Esophagus (tissue), 2 donors: ENCODE results near the gene NTSR1. TPM values are rescaled to one million over a fixed set of nuclear protein-coding genes. Genes with fewer than 3 reads are reported as not detected.
A peak's percentile ranks its signal among the peaks of the same experiment; 100 is the strongest.

Experiments used
- H3K27ac ChIP-seq, 2 donors: one replicate each; pipeline ENCODE4 v1.5.1; 2013; ENCODE audit warnings: low read depth in 2 of 2, mild to moderate bottlenecking in 2 of 2, inconsistent platforms in 1 of 2, low read length in 1 of 2, moderate library complexity in 1 of 2
- H3K27me3 ChIP-seq, 2 donors: one replicate each; pipeline ENCODE4 v1.6.1; 2013; ENCODE audit warnings: low read length in 2 of 2, control low read depth in 1 of 2, mild to moderate bottlenecking in 1 of 2; ENCODE audit not compliant: insufficient read depth in 2 of 2, control insufficient read depth in 1 of 2
- H3K36me3 ChIP-seq, 2 donors: one replicate each; pipeline ENCODE4 v1.6.1; 2013; ENCODE audit warnings: low read length in 1 of 2; ENCODE audit not compliant: control insufficient read depth in 2 of 2, insufficient read depth in 2 of 2
- H3K4me1 ChIP-seq, 2 donors: one replicate each; pipeline ENCODE4 v1.6.1; 2013; ENCODE audit warnings: low read length in 1 of 2; ENCODE audit not compliant: control insufficient read depth in 2 of 2, insufficient read depth in 2 of 2
- H3K4me3 ChIP-seq, 2 donors: one replicate each; pipeline ENCODE4 v1.5.1; 2013; ENCODE audit warnings: low read length in 2 of 2, mild to moderate bottlenecking in 2 of 2, low read depth in 1 of 2, moderate library complexity in 1 of 2
- H3K9me3 ChIP-seq, 2 donors: one replicate each; pipeline ENCODE4 v1.6.1; 2013; ENCODE audit warnings: mild to moderate bottlenecking in 2 of 2, low read depth in 1 of 2, low read length in 1 of 2, moderate library complexity in 1 of 2; ENCODE audit not compliant: control insufficient read depth in 2 of 2, insufficient read depth in 1 of 2
- WGBS, 2 donors: extraction: QIAGEN DNeasy Blood & Tissue Kit; methylation state at CpG; one replicate each; pipeline ENCODE4 v1.1.7; 2013; 5-methylcytosine and 5-hydroxymethylcytosine counted together
- polyA plus RNA-seq, 2 donors: library from polyadenylated mRNA; stranded (reverse); fragments of 200-250 nt; gene quantifications; one replicate each; pipeline ENCODE4 v1.2.3, GENCODE V29; 2013
- donor health status: healthy with polysubstance abuse.
- donor health status: Bipolar disorder and iron deficiency.

Gene NTSR1
- polyA plus RNA-seq, 2 donors: 0.02 TPM

DNA sequence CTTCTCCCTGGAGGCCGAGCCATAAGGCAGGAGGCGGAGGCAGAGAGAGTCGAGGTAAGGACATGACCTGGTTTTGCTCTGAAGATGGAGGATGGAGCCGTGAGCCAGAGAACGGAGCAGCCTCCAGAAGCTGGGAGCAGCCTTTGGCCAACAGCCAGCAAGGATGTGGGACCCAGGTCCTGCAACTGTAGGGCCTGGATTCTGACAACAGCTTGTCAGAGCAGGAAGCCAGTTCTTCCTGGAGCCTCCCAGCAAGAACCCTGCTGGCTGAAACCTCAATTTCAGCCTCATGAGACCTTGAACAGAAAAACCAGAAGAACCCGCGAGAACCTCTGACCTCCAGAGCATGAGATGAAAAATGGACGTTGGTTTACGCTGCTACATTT is 74.2 kb downstream of the NTSR1 start:
- H3K36me3 ChIP-seq: no peaks in the 10 kb centered on the region
- H3K27me3 ChIP-seq: no peaks in the 10 kb centered on the region
- H3K4me1 ChIP-seq: no peaks in the 10 kb centered on the region
- 61 to 64% methylated on average over 9 of the region's 9 CpGs for WGBS, 2 donors
- no peak overlapping the region for H3K27ac ChIP-seq
- no peak overlapping the region for H3K4me3 ChIP-seq
- no peaks in the 10 kb centered on the region for H3K9me3 ChIP-seq

DNA sequence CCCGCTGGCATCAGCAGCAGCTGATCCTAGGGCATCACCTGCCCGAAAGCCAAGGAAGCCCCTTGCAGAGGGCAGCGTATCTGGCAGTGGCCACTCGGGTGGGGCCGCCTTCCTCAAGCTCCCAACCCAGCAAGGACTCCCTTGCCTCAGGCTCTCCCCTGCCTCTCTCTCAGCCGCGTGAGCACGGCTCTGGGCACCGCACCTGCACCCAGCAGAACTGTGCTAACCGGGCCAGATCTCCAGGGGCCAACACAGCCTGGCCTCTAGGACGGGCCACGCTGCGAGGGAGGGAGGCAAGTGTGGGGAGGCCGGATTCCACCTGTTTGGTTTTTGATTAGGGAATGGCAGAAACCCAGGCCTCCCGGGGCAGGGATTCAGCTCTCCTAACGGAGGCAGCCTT is 75.9 kb downstream of the NTSR1 start:
- Histone ChIP-seq H3K36me3 (no peaks in the 10 kb centered on the region), H3K27ac (no peak overlapping the region), H3K4me3 (no peak overlapping the region), H3K9me3 (no peaks in the 10 kb centered on the region), H3K27me3 (no peaks in the 10 kb centered on the region), H3K4me1 (no peaks in the 10 kb centered on the region)
- WGBS, 2 donors: 73 to 77% methylated on average over 16 of the region's 16 CpGs

DNA sequence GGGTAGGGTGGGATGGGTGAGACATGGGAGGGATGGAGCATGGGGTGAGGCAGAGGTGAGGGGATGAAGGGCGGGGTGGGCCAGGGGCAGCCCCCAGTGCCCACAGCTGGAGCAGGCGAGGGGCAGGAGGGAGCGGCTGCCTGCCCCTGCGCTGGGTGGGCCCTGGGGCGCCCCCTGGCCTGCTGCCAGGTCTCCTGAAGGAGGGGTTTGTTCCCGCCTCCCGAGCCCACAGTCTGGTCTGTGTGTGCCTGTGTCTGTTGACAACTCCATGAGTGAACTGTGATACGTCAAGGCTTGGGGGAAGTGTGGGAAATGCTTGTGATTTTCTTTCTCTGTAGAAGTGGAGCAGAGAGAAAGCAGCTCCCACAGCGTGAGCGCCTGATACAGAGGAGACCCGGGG is 76.8 kb downstream of the NTSR1 start:
- H3K27me3 ChIP-seq: no peaks in the 10 kb centered on the region
- no peaks in the 10 kb centered on the region for H3K4me1 ChIP-seq
- no peaks in the 10 kb centered on the region for H3K36me3 ChIP-seq
- 56 to 65% methylated on average over 10 to 11 of the region's 11 CpGs for WGBS, 2 donors
- H3K4me3 ChIP-seq: no peak overlapping the region
- H3K9me3 ChIP-seq: no peaks in the 10 kb centered on the region
- no peak overlapping the region for H3K27ac ChIP-seq

DNA sequence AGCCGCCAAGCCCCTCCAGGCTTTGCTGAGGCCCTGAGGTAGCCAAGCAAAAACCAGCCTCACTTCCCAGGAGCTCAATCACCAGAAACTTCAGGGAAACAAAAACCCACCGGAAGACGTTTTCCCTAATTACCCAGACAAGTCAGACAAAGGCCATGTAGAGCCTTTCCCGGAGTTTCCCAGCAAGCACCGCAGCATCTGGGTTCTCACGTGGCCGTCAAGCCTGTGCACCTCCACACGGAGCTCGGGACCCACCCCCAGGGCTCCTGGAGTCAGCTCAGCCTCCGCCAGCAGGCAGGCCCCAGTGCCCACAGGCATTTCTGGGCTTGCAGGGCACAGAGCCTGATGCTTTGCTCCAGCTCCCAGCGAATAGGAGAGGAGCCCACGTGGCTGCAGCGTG is 77.5 kb downstream of the NTSR1 start:
- WGBS, 2 donors: 52 to 74% methylated on average over 13 of the region's 13 CpGs
- Histone ChIP-seq H3K4me1 (no peaks in the 10 kb centered on the region), H3K27ac (no peak overlapping the region), H3K36me3 (no peaks in the 10 kb centered on the region), H3K9me3 (no peaks in the 10 kb centered on the region), H3K4me3 (no peak overlapping the region), H3K27me3 (no peaks in the 10 kb centered on the region)

DNA sequence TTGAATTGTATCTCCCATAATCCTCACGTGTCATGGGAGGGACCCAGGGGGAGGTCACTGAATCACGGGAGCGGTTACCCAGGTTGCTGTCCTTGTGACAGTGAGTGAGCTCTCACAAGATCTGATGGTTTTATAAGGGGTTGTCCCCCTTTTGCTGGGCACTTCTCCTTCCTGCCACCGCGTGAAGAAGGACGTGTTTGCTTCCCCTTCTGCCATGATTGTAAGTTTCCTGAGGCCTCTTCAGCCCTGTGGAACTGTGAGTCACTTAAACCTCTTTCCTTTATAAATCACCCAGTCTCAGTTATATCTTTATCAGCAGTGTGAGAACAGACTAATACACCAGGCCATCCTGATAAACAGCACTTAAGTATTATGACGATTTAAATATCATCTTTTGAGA is 78.7 kb downstream of the NTSR1 start:
- 66 to 75% methylated on average over 7 of the region's 7 CpGs for WGBS, 2 donors
- Histone ChIP-seq H3K9me3 (no peaks in the 10 kb centered on the region), H3K4me1 (no peaks in the 10 kb centered on the region), H3K27ac (no peak overlapping the region), H3K27me3 (no peaks in the 10 kb centered on the region), H3K4me3 (no peak overlapping the region), H3K36me3 (no peaks in the 10 kb centered on the region)

DNA sequence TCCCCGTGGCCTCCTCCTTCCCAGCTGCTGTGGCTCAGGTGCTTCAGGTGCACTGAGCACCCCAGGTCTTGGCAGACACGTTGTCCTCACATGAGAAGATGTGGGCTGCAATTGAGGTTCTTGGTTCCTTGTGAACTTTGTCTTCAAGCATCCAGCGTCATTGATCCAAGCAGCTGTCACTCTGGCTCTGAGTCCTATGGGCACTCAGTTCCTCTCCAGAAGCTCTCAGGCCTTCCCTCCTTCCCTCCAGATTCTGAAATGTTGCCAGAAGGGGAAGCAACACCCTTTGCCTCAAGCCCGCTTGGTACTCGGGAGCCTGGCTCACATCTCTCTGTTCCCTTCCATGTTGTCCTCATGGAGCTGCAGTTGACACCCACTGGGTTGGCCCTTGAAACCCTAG is 79.2 kb downstream of the NTSR1 start:
- Histone ChIP-seq H3K9me3 (no peaks in the 10 kb centered on the region), H3K27ac (no peak overlapping the region), H3K4me1 (no peaks in the 10 kb centered on the region), H3K4me3 (no peak overlapping the region), H3K36me3 (no peaks in the 10 kb centered on the region), H3K27me3 (no peaks in the 10 kb centered on the region)
- 69 to 82% methylated on average over 5 of the region's 5 CpGs for WGBS, 2 donors

DNA sequence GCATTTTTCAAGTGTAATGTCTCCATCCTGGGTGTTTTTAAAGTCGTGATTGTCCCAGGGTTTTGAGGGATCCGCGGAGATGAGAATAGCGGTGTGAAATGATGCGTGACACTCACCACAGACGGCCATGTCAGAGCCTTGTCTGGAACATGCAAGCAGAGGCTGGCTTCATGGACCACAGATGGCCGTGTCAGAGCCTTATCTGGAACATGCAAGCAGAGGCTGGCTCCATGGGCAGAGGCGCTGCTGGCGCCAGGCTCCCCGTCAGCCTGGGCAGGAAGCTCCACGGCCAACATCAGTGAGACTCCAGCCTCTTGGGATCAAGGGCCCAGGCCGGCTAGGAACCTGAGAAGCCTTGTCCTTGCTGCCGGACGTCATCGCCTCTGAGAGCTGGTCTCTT is 80.0 kb downstream of the NTSR1 start:
- Histone ChIP-seq H3K27ac (no peak overlapping the region), H3K4me1 (peaks cover 0 to 2% of the 10 kb centered on the region in 2 donors), H3K4me3 (no peak overlapping the region), H3K27me3 (no peaks in the 10 kb centered on the region), H3K36me3 (no peaks in the 10 kb centered on the region), H3K9me3 (no peaks in the 10 kb centered on the region)
- WGBS, 2 donors: 75 to 77% methylated on average over 15 of the region's 15 CpGs

DNA sequence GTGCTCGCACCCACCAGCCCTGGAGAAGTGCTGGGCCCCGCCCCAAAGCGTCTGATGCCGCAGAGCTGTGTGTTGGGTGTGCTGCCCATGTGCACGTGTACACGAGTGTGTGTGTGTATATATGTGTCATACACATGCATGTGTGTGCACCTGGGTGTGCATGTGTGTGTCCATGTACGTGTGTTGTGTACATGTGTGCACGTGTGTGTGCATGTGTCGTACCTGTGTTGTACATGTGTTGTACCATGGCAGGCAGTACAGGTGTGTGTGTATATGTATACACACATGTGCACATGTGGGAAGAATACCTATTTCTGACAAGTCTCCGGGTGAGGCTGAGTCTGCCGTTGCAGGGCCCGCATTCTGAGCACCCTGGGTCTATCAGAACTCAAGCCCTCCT is 81.4 kb downstream of the NTSR1 start:
- Histone ChIP-seq H3K27me3 (no peaks in the 10 kb centered on the region), H3K4me3 (no peak overlapping the region), H3K9me3 (no peaks in the 10 kb centered on the region), H3K36me3 (no peaks in the 10 kb centered on the region), H3K4me1 (peaks cover 0 to 6% of the 10 kb centered on the region in 2 donors), H3K27ac (no peak overlapping the region)
- WGBS, 2 donors: 88 to 89% methylated on average over 12 of the region's 12 CpGs

DNA sequence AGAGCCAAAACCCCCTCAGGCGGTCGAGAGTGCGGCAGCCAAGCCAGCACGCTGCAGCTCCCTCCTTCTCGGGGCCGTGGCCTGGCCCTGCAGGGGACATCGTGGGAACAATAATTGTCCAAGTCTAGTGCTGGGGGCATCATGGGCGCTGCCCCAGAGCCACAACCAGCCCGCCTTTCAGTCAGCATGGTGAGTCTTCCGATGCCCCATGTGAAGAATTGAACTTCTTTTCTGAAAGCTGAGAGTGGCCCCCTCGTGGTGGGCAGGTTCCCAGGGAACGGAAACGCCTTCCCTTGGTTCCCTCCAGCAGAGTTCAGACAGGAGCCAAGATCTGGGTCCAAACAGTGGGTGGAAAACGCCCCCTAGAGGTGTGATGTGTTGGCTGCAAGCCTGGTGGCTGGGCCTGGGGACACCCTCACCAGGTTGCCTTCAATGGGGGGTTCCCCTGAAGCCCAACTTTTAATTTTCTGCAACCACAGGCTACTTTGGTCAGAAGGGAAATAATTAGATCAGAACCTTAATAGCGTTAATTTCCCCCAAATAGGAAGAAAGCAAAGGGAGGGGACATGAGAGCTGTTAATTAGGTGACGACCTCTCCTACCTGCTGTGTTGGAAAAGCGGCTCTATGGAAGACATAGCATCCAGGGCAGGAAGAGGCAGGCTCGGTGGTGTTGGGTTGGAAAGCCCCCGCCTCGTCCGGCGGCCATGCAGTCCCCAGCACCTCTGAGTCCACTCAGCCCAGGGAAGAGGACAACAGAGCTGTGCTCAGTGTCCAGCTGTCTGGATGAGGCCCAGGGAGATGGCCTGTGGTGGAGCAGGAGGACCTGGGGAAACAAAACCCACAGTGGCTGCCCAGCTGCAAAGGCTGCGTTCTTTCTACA is 82.9 kb downstream of the NTSR1 start:
- 31 to 33% methylated on average over 23 of the region's 23 CpGs for WGBS, 2 donors
- Histone ChIP-seq H3K36me3 (no peaks in the 10 kb centered on the region), H3K27ac (peak overlapping the region in 1 of 2 donors; percentile 33), H3K9me3 (no peaks in the 10 kb centered on the region), H3K4me1 (peaks cover 0 to 6% of the 10 kb centered on the region in 2 donors), H3K27me3 (no peaks in the 10 kb centered on the region), H3K4me3 (no peak overlapping the region)
